ENCODE measurements around the gene GMDS. TPM values are rescaled to one million over a fixed set of nuclear protein-coding genes. Genes with fewer than 3 reads are reported as not detected.

GMDS gene
- total RNA-seq, 6 experiments from 2014 or later = 13.2 to 18.0 (median 14.7) TPM

GRCh38 chr6:2099870-2100269 is 145.5 kb downstream of the GMDS start:
- Mint-ChIP-seq H3K27me3 (ENCODE audit: insufficient read depth) (no peaks in the 10 kb centered on the region; the same call in 1 of the 2 replicates), H3K9me3 (no peaks in the 10 kb centered on the region), H3K27ac (no peak overlapping the region), H3K4me1 (ENCODE audit: low read depth) (peaks cover 15% of the 10 kb centered on the region), H3K36me3 (ENCODE audit: low read depth) (no peaks in the 10 kb centered on the region), H3K4me3 (no peak overlapping the region)
- no peak for DNase-seq
- TF ChIP-seq, protein P1, sequence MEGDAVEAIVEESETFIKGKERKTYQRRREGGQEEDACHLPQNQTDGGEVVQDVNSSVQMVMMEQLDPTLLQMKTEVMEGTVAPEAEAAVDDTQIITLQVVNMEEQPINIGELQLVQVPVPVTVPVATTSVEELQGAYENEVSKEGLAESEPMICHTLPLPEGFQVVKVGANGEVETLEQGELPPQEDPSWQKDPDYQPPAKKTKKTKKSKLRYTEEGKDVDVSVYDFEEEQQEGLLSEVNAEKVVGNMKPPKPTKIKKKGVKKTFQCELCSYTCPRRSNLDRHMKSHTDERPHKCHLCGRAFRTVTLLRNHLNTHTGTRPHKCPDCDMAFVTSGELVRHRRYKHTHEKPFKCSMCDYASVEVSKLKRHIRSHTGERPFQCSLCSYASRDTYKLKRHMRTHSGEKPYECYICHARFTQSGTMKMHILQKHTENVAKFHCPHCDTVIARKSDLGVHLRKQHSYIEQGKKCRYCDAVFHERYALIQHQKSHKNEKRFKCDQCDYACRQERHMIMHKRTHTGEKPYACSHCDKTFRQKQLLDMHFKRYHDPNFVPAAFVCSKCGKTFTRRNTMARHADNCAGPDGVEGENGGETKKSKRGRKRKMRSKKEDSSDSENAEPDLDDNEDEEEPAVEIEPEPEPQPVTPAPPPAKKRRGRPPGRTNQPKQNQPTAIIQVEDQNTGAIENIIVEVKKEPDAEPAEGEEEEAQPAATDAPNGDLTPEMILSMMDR (IDR thresholded peaks at IDR 0.05) = no peak

- no peak overlapping the region for H3K4me3 Mint-ChIP-seq
- DNase-seq = no peak
- H3K27ac Mint-ChIP-seq = no peak overlapping the region
- H3K27me3 Mint-ChIP-seq (ENCODE audit: insufficient read depth) = no peaks in the 10 kb centered on the region; the same call in 1 of the 2 replicates
- no peaks in the 10 kb centered on the region for H3K36me3 Mint-ChIP-seq (ENCODE audit: low read depth)
- H3K9me3 Mint-ChIP-seq = no peaks in the 10 kb centered on the region
- TF ChIP-seq, protein P1 (IDR thresholded peaks at IDR 0.05) = no peak
- H3K4me1 Mint-ChIP-seq (ENCODE audit: low read depth) = peaks cover 7% of the 10 kb centered on the region
These were observed 147.9 kb downstream of the GMDS start for GRCh38 chr6:2097464-2097863.

- no peak for DNase-seq
- TF ChIP-seq, protein P1 (IDR thresholded peaks at IDR 0.05) = no peak
- Mint-ChIP-seq H3K27me3 (ENCODE audit: insufficient read depth) (no peaks in the 10 kb centered on the region; the same call in 1 of the 2 replicates), H3K9me3 (no peaks in the 10 kb centered on the region), H3K27ac (no peak overlapping the region), H3K4me1 (ENCODE audit: low read depth) (no peaks in the 10 kb centered on the region), H3K36me3 (ENCODE audit: low read depth) (no peaks in the 10 kb centered on the region), H3K4me3 (no peak overlapping the region)
These were observed 150.8 kb downstream of the GMDS start for GRCh38 chr6:2094642-2095041.

DNA sequence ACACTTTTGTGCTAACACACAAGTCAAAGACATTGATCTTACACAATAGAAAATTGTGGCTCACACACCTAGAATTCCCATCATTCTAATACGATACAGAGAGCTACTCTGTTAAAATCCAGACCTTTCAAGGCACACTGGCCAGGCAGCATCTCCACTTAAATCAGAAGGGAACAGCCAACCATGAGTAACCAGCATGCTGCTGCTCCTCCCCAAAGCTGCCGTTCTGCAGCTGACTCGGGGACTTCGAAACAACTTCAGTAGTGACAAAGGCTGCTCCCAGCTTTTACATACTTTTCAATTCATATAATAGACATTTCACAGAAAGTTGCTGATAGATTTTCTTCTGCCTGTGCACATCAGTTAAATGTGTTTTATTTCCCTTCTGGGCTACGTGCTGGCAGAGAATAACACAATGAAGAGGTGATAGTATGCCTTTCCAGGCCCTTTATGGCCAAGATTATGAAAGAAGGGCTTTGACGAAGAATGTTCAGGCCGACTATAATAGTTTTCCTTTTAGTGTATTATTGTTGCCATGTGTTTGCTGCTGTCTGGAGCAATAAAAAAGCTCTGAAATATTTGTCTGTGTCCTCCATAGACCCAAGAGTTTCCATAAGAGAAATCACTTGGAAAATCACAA is 159.0 kb downstream of the GMDS start:
- peak overlapping the region; percentile 9 for H3K27ac Mint-ChIP-seq
- DNase-seq = no peak
- peaks cover 15% of the 10 kb centered on the region for H3K4me1 Mint-ChIP-seq (ENCODE audit: low read depth)
- H3K4me3 Mint-ChIP-seq = peak overlapping the region; percentile 48; the same call in 1 of the 2 replicates
- H3K9me3 Mint-ChIP-seq = no peaks in the 10 kb centered on the region
- H3K27me3 Mint-ChIP-seq (ENCODE audit: insufficient read depth) = no peaks in the 10 kb centered on the region
- no peaks in the 10 kb centered on the region for H3K36me3 Mint-ChIP-seq (ENCODE audit: low read depth)
- TF ChIP-seq, protein P1 (IDR thresholded peaks at IDR 0.05) = no peak

GRCh38 chr6:2085657-2086056 is 159.7 kb downstream of the GMDS start:
- DNase-seq = no peak
- H3K9me3 Mint-ChIP-seq = no peaks in the 10 kb centered on the region
- no peaks in the 10 kb centered on the region for H3K36me3 Mint-ChIP-seq (ENCODE audit: low read depth)
- no peak overlapping the region for H3K27ac Mint-ChIP-seq
- TF ChIP-seq, protein P1 (IDR thresholded peaks at IDR 0.05) = no peak
- peaks cover 15% of the 10 kb centered on the region for H3K4me1 Mint-ChIP-seq (ENCODE audit: low read depth)
- H3K27me3 Mint-ChIP-seq (ENCODE audit: insufficient read depth) = no peaks in the 10 kb centered on the region
- H3K4me3 Mint-ChIP-seq = no peak overlapping the region
